Stomach smooth muscle (tissue), 2 donors: Measurements from ENCODE around the gene NF2.

Experiments
- H3K27ac ChIP-seq: one replicate; pipeline ENCODE4 v1.7.0; 2013; ENCODE audit warnings: mild to moderate bottlenecking, low read length, inconsistent platforms
- H3K27me3 ChIP-seq, 2 donors: one replicate each; pipeline ENCODE4 v1.7.0; 2013; ENCODE audit warnings: low read length in 2 of 2; ENCODE audit not compliant: insufficient read depth in 2 of 2, control insufficient read depth in 1 of 2
- H3K36me3 ChIP-seq, 2 donors: one replicate each; pipeline ENCODE4 v1.7.0; 2013; ENCODE audit warnings: low read length in 2 of 2; ENCODE audit not compliant: control insufficient read depth in 2 of 2, insufficient read depth in 2 of 2
- H3K4me1 ChIP-seq: one replicate; pipeline ENCODE4 v1.7.0; 2013; ENCODE audit warnings: low read length; ENCODE audit not compliant: control insufficient read depth, insufficient read depth
- H3K4me3 ChIP-seq, 2 donors: one replicate each; pipeline ENCODE4 v1.7.0; 2013; ENCODE audit warnings: low read length in 2 of 2
- H3K9ac ChIP-seq, 2 donors: one replicate each; pipeline ENCODE4 v1.7.0; 2013; ENCODE audit warnings: low read length in 2 of 2, mild to moderate bottlenecking in 1 of 2
- H3K9me3 ChIP-seq, 2 donors: one replicate each; pipeline ENCODE4 v1.7.0; 2013; ENCODE audit warnings: low read length in 2 of 2; ENCODE audit not compliant: control insufficient read depth in 2 of 2
- donor health status: healthy.
- donor health status: Pancreatic carcinoma.

NF2 gene

DNA sequence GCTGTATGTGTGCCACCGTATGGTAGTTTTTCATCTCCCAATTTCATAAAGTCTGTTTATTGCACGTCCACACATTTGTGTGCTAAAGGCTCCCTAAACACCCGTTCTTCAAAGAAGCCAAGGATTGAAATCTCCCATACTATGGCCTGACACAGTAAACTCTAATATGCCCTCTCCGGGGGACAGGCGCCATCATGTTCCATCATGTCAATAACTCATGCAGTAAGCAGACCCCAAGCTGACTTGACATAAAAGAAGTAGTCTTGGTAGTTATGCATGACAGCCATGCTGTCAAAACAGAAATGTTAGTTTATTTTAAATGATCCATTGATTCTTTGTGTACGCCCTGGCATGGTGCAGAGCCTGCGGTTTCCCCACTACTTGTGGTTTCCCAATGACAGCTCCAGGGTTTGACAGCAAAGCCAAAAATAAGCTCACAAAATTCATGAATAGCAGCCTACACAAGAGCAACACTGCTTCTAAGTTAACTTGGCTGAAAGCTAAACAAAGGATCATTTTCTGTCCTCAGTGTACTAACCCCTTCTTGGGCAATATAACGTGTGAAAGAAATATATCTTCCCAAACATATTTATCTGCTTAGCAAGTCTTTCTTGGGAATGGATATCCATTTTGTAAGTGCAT is 59.9 kb downstream of the NF2 start:
- H3K27me3 ChIP-seq: no peaks in the 10 kb centered on the region
- H3K9ac ChIP-seq: no peak overlapping the region
- H3K4me1 ChIP-seq: no peaks in the 10 kb centered on the region
- H3K27ac ChIP-seq: no peak overlapping the region
- H3K4me3 ChIP-seq: no peak overlapping the region
- peaks cover 42 to 44% of the 10 kb centered on the region in 2 donors for H3K36me3 ChIP-seq
- no peaks in the 10 kb centered on the region for H3K9me3 ChIP-seq

DNA sequence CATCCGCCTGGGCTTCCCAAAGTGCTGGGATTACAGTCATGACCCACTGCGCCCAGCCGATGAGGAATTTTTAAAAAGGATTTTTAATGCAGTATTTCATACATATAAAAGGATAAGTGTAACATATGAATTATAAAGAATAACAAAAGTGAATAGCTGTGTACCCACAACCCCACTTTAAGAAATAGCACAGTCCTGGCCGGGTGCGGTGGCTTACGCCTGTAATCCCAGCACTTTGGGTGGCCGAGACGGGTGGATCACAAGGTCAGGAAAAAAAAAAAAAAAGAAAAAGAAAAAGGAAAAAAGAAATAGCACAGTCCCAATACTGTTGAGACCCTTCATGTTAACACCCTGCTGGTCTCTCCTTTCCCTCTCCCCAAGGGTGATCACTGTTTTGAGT is 62.1 kb downstream of the NF2 start:
- H3K4me1 ChIP-seq: no peaks in the 10 kb centered on the region
- peaks cover 49 to 56% of the 10 kb centered on the region in 2 donors for H3K36me3 ChIP-seq
- H3K27ac ChIP-seq: no peak overlapping the region
- H3K9me3 ChIP-seq: no peaks in the 10 kb centered on the region
- no peaks in the 10 kb centered on the region for H3K27me3 ChIP-seq
- no peak overlapping the region for H3K9ac ChIP-seq
- H3K4me3 ChIP-seq: no peak overlapping the region

- Histone ChIP-seq H3K9ac (no peak overlapping the region), H3K27ac (no peak overlapping the region), H3K36me3 (peaks cover 35 to 54% of the 10 kb centered on the region in 2 donors), H3K4me1 (no peaks in the 10 kb centered on the region), H3K4me3 (no peak overlapping the region), H3K9me3 (no peaks in the 10 kb centered on the region), H3K27me3 (no peaks in the 10 kb centered on the region)
Measured at GRCh38 chr22:29668673-29669072, 65.2 kb downstream of the NF2 start.

GRCh38 chr22:29670626-29671025 is 67.2 kb downstream of the NF2 start:
- Histone ChIP-seq H3K9ac (no peak overlapping the region), H3K4me1 (no peaks in the 10 kb centered on the region), H3K27ac (no peak overlapping the region), H3K36me3 (peaks cover 42 to 61% of the 10 kb centered on the region in 2 donors), H3K4me3 (no peak overlapping the region), H3K27me3 (no peaks in the 10 kb centered on the region), H3K9me3 (no peaks in the 10 kb centered on the region)

DNA sequence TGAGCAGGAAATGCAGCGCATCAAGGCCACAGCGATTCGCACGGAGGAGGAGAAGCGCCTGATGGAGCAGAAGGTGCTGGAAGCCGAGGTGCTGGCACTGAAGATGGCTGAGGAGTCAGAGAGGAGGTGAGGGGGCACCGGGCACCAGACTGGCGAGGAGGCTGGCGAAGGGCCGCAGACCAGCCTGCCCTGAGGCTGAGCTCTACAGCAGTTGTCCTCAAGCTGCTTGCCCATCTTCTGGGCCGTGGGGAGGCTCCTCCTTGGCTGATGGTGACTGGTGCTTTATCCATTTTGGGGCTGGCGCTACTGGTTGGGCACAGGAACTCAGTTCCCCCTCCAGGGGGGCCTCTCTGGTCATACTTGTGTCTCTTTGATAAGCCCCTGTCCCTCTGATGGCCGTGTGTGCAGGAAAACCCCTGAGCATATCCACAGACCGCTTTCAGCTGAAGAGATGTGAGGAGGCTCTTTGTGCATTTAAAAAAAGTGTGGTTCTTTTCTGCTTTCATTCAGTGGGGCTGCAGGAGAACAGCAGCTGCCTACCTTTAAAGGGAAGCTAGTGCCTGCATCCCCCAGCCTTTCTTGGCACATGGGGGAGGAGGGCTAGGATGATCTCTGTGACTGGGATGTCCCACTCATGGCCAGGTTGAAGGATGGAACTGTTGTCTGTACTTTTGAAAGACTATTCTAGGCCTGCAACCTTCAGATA is 70.1 kb downstream of the NF2 start:
- peaks cover 52 to 72% of the 10 kb centered on the region in 2 donors for H3K36me3 ChIP-seq
- no peak overlapping the region for H3K4me3 ChIP-seq
- H3K4me1 ChIP-seq: no peaks in the 10 kb centered on the region
- no peak overlapping the region for H3K9ac ChIP-seq
- no peaks in the 10 kb centered on the region for H3K9me3 ChIP-seq
- no peak overlapping the region for H3K27ac ChIP-seq
- H3K27me3 ChIP-seq: no peaks in the 10 kb centered on the region

GRCh38 chr22:29674121-29674520 is 70.7 kb downstream of the NF2 start:
- Histone ChIP-seq H3K9ac (no peak overlapping the region), H3K4me1 (no peaks in the 10 kb centered on the region), H3K27ac (no peak overlapping the region), H3K36me3 (peaks cover 52 to 72% of the 10 kb centered on the region in 2 donors), H3K27me3 (no peaks in the 10 kb centered on the region), H3K4me3 (no peak overlapping the region), H3K9me3 (no peaks in the 10 kb centered on the region)

DNA sequence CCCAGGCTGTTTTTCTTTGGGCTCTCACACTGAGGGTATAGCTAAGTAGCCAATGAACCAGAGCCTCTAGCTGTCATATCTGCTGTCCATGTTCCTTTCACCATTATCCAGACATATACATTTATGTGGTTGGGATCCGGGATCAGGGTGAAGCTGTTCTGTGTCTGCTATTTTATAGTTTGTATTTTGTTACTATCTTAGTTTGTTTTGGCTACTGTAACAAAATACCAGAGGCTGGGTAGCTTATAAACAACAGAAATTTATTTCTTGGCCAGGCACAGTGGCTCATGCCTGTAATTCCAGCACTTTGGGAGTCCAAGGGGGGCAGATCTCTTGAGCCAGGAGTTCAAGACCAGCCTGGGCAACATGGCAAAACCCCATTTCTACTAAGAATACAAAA is 75.9 kb downstream of the NF2 start:
- peaks cover 44 to 66% of the 10 kb centered on the region in 2 donors for H3K36me3 ChIP-seq
- H3K9me3 ChIP-seq: no peaks in the 10 kb centered on the region
- no peak overlapping the region for H3K9ac ChIP-seq
- no peak overlapping the region for H3K27ac ChIP-seq
- no peaks in the 10 kb centered on the region for H3K27me3 ChIP-seq
- H3K4me3 ChIP-seq: no peak overlapping the region
- H3K4me1 ChIP-seq: no peaks in the 10 kb centered on the region

DNA sequence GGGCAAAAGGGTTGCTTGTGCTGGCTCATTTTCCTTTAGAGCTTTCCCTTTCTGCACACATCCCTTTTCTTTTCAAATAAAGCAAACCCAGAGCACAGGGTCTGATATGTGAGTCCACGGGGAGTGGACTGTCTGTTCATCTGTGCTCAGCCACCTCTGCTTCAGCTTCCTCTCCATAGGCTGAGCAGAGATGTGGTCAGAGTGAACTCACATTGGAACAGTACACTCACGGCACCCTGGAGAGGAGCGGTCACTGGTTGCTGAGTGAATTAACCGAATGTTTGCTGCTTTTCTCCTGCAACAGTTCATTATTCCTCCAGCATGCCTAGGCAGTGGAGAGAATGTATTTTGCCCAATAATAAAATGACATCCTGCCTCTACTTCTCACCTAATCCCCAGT is 80.1 kb downstream of the NF2 start:
- Histone ChIP-seq H3K4me3 (no peak overlapping the region), H3K9me3 (no peaks in the 10 kb centered on the region), H3K27ac (no peak overlapping the region), H3K36me3 (peaks cover 28 to 50% of the 10 kb centered on the region in 2 donors), H3K27me3 (no peaks in the 10 kb centered on the region), H3K4me1 (no peaks in the 10 kb centered on the region), H3K9ac (no peak overlapping the region)

DNA sequence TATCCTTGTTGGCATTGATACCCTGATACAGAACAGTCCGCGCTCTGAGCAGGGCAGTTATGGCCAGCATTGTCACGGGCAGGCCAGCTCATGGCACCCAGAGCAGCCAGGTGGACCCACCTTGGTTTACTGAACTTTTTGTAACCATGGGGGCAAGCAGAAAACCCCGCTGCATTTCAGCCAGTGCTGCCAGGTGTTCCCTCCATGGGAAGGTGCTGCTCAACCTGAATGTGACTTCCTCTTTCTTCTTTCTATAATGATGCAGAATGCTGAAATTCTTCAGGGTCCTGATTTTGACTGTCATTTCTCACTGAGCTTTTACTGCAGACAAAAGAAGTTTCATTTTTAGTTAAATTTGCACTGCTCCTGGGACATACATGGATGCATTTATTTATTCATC is 80.8 kb downstream of the NF2 start:
- no peaks in the 10 kb centered on the region for H3K27me3 ChIP-seq
- no peak overlapping the region for H3K9ac ChIP-seq
- peaks cover 23 to 43% of the 10 kb centered on the region in 2 donors for H3K36me3 ChIP-seq
- H3K9me3 ChIP-seq: no peaks in the 10 kb centered on the region
- H3K4me3 ChIP-seq: no peak overlapping the region
- H3K4me1 ChIP-seq: no peaks in the 10 kb centered on the region
- H3K27ac ChIP-seq: no peak overlapping the region

DNA sequence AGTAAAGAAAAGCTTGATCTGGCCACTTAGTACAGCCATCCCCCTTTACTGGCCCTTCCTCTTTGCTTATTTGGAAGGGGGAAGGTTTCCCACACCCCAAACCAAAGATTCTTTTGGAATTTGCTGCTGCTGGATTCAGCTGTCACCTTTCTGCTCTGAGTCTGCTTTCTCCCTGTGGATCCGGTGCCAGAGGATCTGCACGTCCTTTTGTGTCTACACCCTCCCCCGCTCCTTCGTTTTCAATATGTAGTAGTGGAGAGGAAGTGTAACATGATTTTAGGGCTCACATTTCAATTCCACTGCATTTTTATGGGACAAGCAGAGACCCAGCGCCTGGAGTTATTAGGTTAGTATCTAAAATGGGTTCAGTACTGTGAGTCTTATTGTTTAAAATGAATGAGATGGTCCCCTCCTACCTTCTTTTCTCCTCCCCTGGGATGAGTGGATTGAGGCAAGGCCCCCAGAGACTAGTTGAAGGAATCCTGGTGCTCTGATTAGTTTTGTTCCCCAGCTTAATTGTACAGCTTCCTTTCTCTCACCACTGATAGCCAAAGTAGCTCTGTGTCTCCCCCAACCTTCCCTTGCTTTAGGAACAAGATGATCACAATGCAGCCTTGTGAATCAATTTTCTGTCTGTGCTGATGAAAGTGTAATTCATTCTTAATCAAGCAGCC is 85.9 kb downstream of the NF2 start:
- Histone ChIP-seq H3K4me1 (no peaks in the 10 kb centered on the region), H3K27me3 (no peaks in the 10 kb centered on the region), H3K27ac (no peak overlapping the region), H3K9me3 (no peaks in the 10 kb centered on the region), H3K9ac (no peak overlapping the region), H3K4me3 (no peak overlapping the region), H3K36me3 (peaks cover 12 to 27% of the 10 kb centered on the region in 2 donors)

- H3K27ac ChIP-seq: no peak overlapping the region
Measured at GRCh38 chr22:29689880-29690213, 86.4 kb downstream of the NF2 start.

More at GRCh38 chr22:29689880-29690213, 86.4 kb downstream of the NF2 start:
- H3K4me3 ChIP-seq: no peak overlapping the region
- no peaks in the 10 kb centered on the region for H3K9me3 ChIP-seq
- H3K36me3 ChIP-seq: peaks cover 17 to 26% of the 10 kb centered on the region in 2 donors
- H3K9ac ChIP-seq: no peak overlapping the region
- no peaks in the 10 kb centered on the region for H3K4me1 ChIP-seq
- H3K27me3 ChIP-seq: no peaks in the 10 kb centered on the region
